ENCODE results near the gene AOPEP. TPM values are rescaled to one million over a fixed set of nuclear protein-coding genes. Genes with fewer than 3 reads are reported as not detected.

AOPEP gene
- total RNA-seq, 4 donors from 2014 or later, result 80.7 to 428 (median 126) TPM

GRCh38 chr9:94758880-94759279 lies 32.4 kb downstream of the AOPEP start:
- DNase-seq, result no peak
- no peaks in the 10 kb centered on the region for H3K27me3 ChIP-seq
- H3K4me3 ChIP-seq, result no peak overlapping the region
- H3K36me3 ChIP-seq, result no peaks in the 10 kb centered on the region
- H3K9me3 ChIP-seq, result no peaks in the 10 kb centered on the region
- H3K4me1 ChIP-seq, result no peaks in the 10 kb centered on the region
- intact Hi-C loops (cut with DNase I; ENCODE audit: low total_unique reads), result no loop called here
- no peak for TF ChIP-seq POLR2A (IDR thresholded peaks at IDR 0.05)
- TF ChIP-seq, protein P1, sequence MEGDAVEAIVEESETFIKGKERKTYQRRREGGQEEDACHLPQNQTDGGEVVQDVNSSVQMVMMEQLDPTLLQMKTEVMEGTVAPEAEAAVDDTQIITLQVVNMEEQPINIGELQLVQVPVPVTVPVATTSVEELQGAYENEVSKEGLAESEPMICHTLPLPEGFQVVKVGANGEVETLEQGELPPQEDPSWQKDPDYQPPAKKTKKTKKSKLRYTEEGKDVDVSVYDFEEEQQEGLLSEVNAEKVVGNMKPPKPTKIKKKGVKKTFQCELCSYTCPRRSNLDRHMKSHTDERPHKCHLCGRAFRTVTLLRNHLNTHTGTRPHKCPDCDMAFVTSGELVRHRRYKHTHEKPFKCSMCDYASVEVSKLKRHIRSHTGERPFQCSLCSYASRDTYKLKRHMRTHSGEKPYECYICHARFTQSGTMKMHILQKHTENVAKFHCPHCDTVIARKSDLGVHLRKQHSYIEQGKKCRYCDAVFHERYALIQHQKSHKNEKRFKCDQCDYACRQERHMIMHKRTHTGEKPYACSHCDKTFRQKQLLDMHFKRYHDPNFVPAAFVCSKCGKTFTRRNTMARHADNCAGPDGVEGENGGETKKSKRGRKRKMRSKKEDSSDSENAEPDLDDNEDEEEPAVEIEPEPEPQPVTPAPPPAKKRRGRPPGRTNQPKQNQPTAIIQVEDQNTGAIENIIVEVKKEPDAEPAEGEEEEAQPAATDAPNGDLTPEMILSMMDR (IDR thresholded peaks at IDR 0.05), result no peak
- H3K27ac ChIP-seq, result no peak overlapping the region

- TF ChIP-seq POLR2A (IDR thresholded peaks at IDR 0.05), result no peak
- TF ChIP-seq, protein P1 (IDR thresholded peaks at IDR 0.05), result no peak
Observed at GRCh38 chr9:94760010-94760409, 33.5 kb downstream of the AOPEP start.

DNA sequence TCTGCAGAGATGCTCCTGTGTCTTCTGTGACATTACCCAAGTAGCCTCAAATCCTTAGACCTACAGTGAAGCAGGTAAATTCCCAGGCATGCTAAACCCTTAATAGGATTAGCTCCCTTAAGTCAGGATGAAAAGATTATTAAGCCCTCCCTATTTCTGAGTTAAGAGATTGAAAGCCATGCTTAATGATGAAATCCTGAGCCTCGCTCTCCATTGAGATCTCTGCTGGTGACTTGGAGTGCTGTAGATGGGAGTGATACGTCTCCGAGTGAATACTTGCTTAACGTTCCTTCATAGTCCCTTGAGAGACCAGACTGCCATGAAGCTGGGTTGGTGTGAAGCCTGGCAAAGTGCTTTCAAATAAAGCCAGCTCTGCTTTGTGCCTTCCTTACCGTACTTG lies 34.2 kb downstream of the AOPEP start:
- no peak for DNase-seq
- H3K4me1 ChIP-seq, result no peaks in the 10 kb centered on the region
- no peaks in the 10 kb centered on the region for H3K9me3 ChIP-seq
- no peaks in the 10 kb centered on the region for H3K36me3 ChIP-seq
- no peak for TF ChIP-seq POLR2A (IDR thresholded peaks at IDR 0.05)
- H3K4me3 ChIP-seq, result no peak overlapping the region
- no peak overlapping the region for H3K27ac ChIP-seq
- H3K27me3 ChIP-seq, result no peaks in the 10 kb centered on the region
- intact Hi-C loops (cut with DNase I; ENCODE audit: low total_unique reads), result loop anchor here (10.0 kb wide), 1 partner anchor 76 kb away; no protein-coding TSS in a partner anchor

More at GRCh38 chr9:94760010-94760409, 33.5 kb downstream of the AOPEP start:
- intact Hi-C loops (cut with DNase I; ENCODE audit: low total_unique reads), result loop anchor here (10.0 kb wide), 1 partner anchor 75 kb away; no protein-coding TSS in a partner anchor
- Histone ChIP-seq H3K4me3 (no peak overlapping the region), H3K9me3 (no peaks in the 10 kb centered on the region), H3K36me3 (no peaks in the 10 kb centered on the region), H3K27me3 (no peaks in the 10 kb centered on the region), H3K4me1 (no peaks in the 10 kb centered on the region), H3K27ac (no peak overlapping the region)
- no peak for DNase-seq

DNA sequence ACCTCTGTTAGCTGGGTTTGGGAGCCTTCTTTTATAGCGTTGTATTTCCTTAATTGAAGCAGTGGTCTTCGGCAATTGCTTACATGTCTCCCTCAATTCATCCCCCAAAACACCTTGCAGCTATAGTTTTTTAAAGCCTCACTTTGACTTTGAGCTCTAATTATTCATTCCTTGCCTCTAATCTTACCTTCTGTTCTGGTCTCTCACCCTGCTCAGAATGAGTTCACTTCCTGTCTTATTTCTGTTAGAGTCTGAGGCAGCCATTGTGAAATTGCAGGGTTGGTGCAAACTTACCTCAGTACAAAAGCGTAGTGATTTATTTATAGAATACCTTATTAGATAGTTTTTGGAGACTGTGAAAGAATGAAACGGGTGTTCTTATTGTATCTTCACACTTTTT lies 35.0 kb downstream of the AOPEP start:
- H3K27me3 ChIP-seq, result no peaks in the 10 kb centered on the region
- intact Hi-C loops (cut with DNase I; ENCODE audit: low total_unique reads), result loop anchor here (10.0 kb wide), 1 partner anchor 77 kb away; no protein-coding TSS in a partner anchor
- H3K4me3 ChIP-seq, result no peak overlapping the region
- no peak for DNase-seq
- no peaks in the 10 kb centered on the region for H3K4me1 ChIP-seq
- no peaks in the 10 kb centered on the region for H3K9me3 ChIP-seq
- H3K36me3 ChIP-seq, result no peaks in the 10 kb centered on the region
- H3K27ac ChIP-seq, result no peak overlapping the region
- TF ChIP-seq, protein P1 (IDR thresholded peaks at IDR 0.05), result no peak
- no peak for TF ChIP-seq POLR2A (IDR thresholded peaks at IDR 0.05)

GRCh38 chr9:94767331-94768072 lies 41.0 kb downstream of the AOPEP start:
- no peaks in the 10 kb centered on the region for H3K4me1 ChIP-seq
- TF ChIP-seq POLR2A (IDR thresholded peaks at IDR 0.05), result no peak
- TF ChIP-seq, protein P1 (IDR thresholded peaks at IDR 0.05), result no peak
- no peak for DNase-seq
- no peak overlapping the region for H3K4me3 ChIP-seq
- intact Hi-C loops (cut with DNase I; ENCODE audit: low total_unique reads), result loop anchor here (10.0 kb wide), 1 partner anchor 83 kb away; no protein-coding TSS in a partner anchor
- no peaks in the 10 kb centered on the region for H3K36me3 ChIP-seq
- no peak overlapping the region for H3K27ac ChIP-seq
- no peaks in the 10 kb centered on the region for H3K27me3 ChIP-seq
- no peaks in the 10 kb centered on the region for H3K9me3 ChIP-seq

Measured in uterus (tissue), 4 donors.